HepG2 (cell line): ENCODE data around the gene BUB1B. TPM values are rescaled to one million over a fixed set of nuclear protein-coding genes. Genes with fewer than 3 reads are reported as not detected.

ENCODE experiments used
- ATAC-seq: fragments of 200-7000 bp; cut with Tn5 transposase; 3 replicates; pipeline ENCODE4 v1.9.1; 2020; ENCODE audit warnings: mild to moderate bottlenecking, moderate library complexity
- BruUV-seq: library from RNA; stranded (reverse); fragments of 400-500 nt; replicated peaks from 2 replicates; lab custom pipeline; 2021; lab: Mats Ljungman, UMichigan
- CTCF ChIA-PET: fragments of 300-600 bp; formaldehyde crosslinking; extraction: SDS; loops from one replicate; lab custom pipeline; 2021; ENCODE audit warnings: low total read pairs, inconsistent platforms, low intra/inter-chr PET ratio; lab: Yijun Ruan, JAX
- POLR2A ChIA-PET: fragments of 350-600 bp; sonication (Branson Sonifier 250); formaldehyde crosslinking; loops from one replicate; lab custom pipeline; 2020; ENCODE audit warnings: antibody characterized with exemption, inconsistent platforms; lab: Yijun Ruan, JAX
- DNase-seq: peaks from one replicate; pipeline ENCODE4 v3.0.0-alpha.2; 2015; ENCODE audit warnings: low spot score
- FAIRE-seq: peaks from 3 replicates; lab custom pipeline; 2011; peaks lifted over from hg19 to GRCh38; lab: Jason Lieb, UNC
- H2AFZ ChIP-seq: one replicate; pipeline ENCODE4 v1.6.1; 2011; ENCODE audit warnings: low read length, inconsistent platforms
- H3K27ac ChIP-seq: fragments of 300-600 bp; 3 replicates; pipeline ENCODE4 v1.8.0; 2011; ENCODE audit warnings: mixed run types, mild to moderate bottlenecking, mixed read lengths, low read length, inconsistent platforms; ENCODE audit not compliant: insufficient read depth; ENCODE audit errors: extremely low read length
- H3K27me3 ChIP-seq, 2 experiments: fragments of 200-600 bp in 1 of 2; 2 replicates in 1 of 2; 3 replicates in 1 of 2; pipeline versions ENCODE4 v1.6.0 to v1.8.0; 2011; ENCODE audit warnings: low read length in 2 of 2, mild to moderate bottlenecking in 2 of 2, moderate library complexity in 2 of 2, inconsistent platforms in 1 of 2; ENCODE audit not compliant: insufficient read depth in 2 of 2, control insufficient read depth in 1 of 2
- H3K36me3 ChIP-seq, 2 experiments: fragments of 200-600 bp in 1 of 2; replicated peaks in 1 of 2; 2 replicates in 1 of 2; 3 replicates in 1 of 2; pipeline versions ENCODE4 v1.5.1 to v1.8.0; 2011; ENCODE audit warnings: low read length in 2 of 2, inconsistent platforms in 1 of 2; ENCODE audit not compliant: insufficient read depth in 2 of 2, control insufficient read depth in 1 of 2
- H3K4me1 ChIP-seq: 2 replicates; pipeline ENCODE4 v1.5.1; 2012; ENCODE audit warnings: low read length, inconsistent platforms; ENCODE audit not compliant: insufficient read depth
- H3K4me2 ChIP-seq: 2 replicates; pipeline ENCODE4 v1.6.0; 2011; ENCODE audit warnings: low read depth, low read length, inconsistent platforms
- H3K4me3 ChIP-seq, 3 experiments: fragments of 200-600 bp in 1 of 3; sonication (generic), shearing (Covaris generic) in 1 of 3; replicated peaks in 1 of 3; 2 replicates each; pipeline ENCODE4 v1.5.1; 2011 to 2016; ENCODE audit warnings: low read length in 3 of 3, inconsistent platforms in 2 of 3, low read depth in 2 of 3, mild to moderate bottlenecking in 2 of 3, control low read depth in 1 of 3, mixed read lengths in 1 of 3; ENCODE audit not compliant: insufficient read depth in 1 of 3
- H3K79me2 ChIP-seq: one replicate; pipeline ENCODE4 v1.6.1; 2011; ENCODE audit warnings: low read length, inconsistent platforms; ENCODE audit not compliant: insufficient read depth
- H3K9ac ChIP-seq: 2 replicates; pipeline ENCODE4 v1.6.0; 2011; ENCODE audit warnings: mild to moderate bottlenecking, low read depth, low read length, inconsistent platforms; ENCODE audit not compliant: insufficient read depth
- H3K9me3 ChIP-seq: 2 replicates; pipeline ENCODE4 v1.5.1; 2012; ENCODE audit warnings: mild to moderate bottlenecking, low read length
- H4K20me1 ChIP-seq: 2 replicates; pipeline ENCODE4 v1.6.0; 2011; ENCODE audit warnings: inconsistent platforms, mild to moderate bottlenecking, low read length, moderate library complexity; ENCODE audit not compliant: insufficient read depth
- CERS6 ChIP-seq: sonication (generic); formaldehyde crosslinking; IDR thresholded peaks from 2 replicates; pipeline ENCODE4 v1.5.0; 2020; ENCODE audit warnings: missing genetic modification reagents
- GPN1 ChIP-seq: sonication (generic); formaldehyde crosslinking; IDR thresholded peaks from 2 replicates; pipeline ENCODE4 v1.5.1; 2020; ENCODE audit warnings: missing genetic modification reagents, borderline replicate concordance
- POGK ChIP-seq: sonication (generic); formaldehyde crosslinking; conservative IDR thresholded peaks from 2 replicates; pipeline ENCODE4 v1.8.0; 2022; ENCODE audit warnings: mild to moderate bottlenecking, moderate library complexity, missing genetic modification reagents
- PRPF4 ChIP-seq: fragments of 200-400 bp; formaldehyde crosslinking; IDR thresholded peaks from 2 replicates; pipeline ENCODE4 v1.6.1; 2016; ENCODE audit warnings: low read length, low read depth; ENCODE audit not compliant: poor library complexity, severe bottlenecking
- RBAK ChIP-seq: sonication (generic); formaldehyde crosslinking; IDR thresholded peaks from 2 replicates; pipeline ENCODE4 v1.5.1; 2020; ENCODE audit warnings: mild to moderate bottlenecking, missing genetic modification reagents
- SNAPC5 ChIP-seq: sonication (generic); formaldehyde crosslinking; IDR thresholded peaks from 2 replicates; pipeline ENCODE4 v1.8.1; 2023; ENCODE audit warnings: mild to moderate bottlenecking, missing genetic modification reagents, borderline replicate concordance
- THAP11 ChIP-seq: IDR thresholded peaks from 2 replicates; pipeline ENCODE4 v1.6.1; 2016; ENCODE audit warnings: missing biosample characterization, missing genetic modification reagents
- ZZZ3 ChIP-seq: sonication (generic); formaldehyde crosslinking; IDR thresholded peaks from 2 replicates; pipeline ENCODE4 v1.4.0; 2020; ENCODE audit warnings: missing genetic modification reagents, mild to moderate bottlenecking, borderline replicate concordance
- WGBS: methylation state at CpG from one replicate; pipeline ENCODE4 v1.1.6; 2017; ENCODE audit warnings: low lambda C conversion rate; 5-methylcytosine and 5-hydroxymethylcytosine counted together
- in situ Hi-C: cut with HindIII; loops from 2 replicates; pipeline ENCODE4 v1.10.0; 2017; ENCODE audit warnings: low pct_unique_long_range_greater_than_20kb; ENCODE audit not compliant: extremely low pct_ligation_motif_present
- intact Hi-C: fragments of 100-400 bp; cut with micrococcal nuclease; formaldehyde crosslinking; loops from one replicate; pipeline ENCODE4 v1.10.0; 2022; ENCODE audit not compliant: unreplicated experiment
- polyA plus RNA-seq, 8 experiments: library from polyadenylated mRNA; depleted of rRNA in 3 of 8; stranded (reverse) in 7 of 8; unstranded in 1 of 8; fragments of >200 nt; fragmentation: Illumina TruSeq in 4 of 8; extraction: Trizol in 4 of 8; gene quantifications; 2 replicates each; pipeline versions ENCODE4 v1.2.1 to v1.2.3, GENCODE V29; 2011 to 2016; ENCODE audit warnings: low read depth in 4 of 8, missing spikeins in 1 of 8, mixed read lengths in 1 of 8; ENCODE audit not compliant: insufficient read depth in 1 of 8
- total RNA-seq, 5 experiments: library from RNA; depleted of rRNA; stranded (reverse); fragments of >200 nt; fragmentation: Illumina TruSeq; extraction: Trizol; gene quantifications; 2 replicates each; pipeline ENCODE4 v1.2.3, GENCODE V29; 2016; ENCODE audit warnings: low read depth in 1 of 5

Gene BUB1B
- total and polyA plus RNA-seq, 2 of the 13 experiments (the other 11 are each of a cell fraction or from before 2014, with no cell fraction given) = 26.2 to 63.5 TPM

GRCh38 chr15:40229316-40229715 is 68.4 kb downstream of the BUB1B start:
- ATAC-seq (no peak), DNase-seq (no peak), FAIRE-seq (no peak)
- Histone ChIP-seq H3K27ac (no peak overlapping the region), H3K4me2 (no peak overlapping the region), H3K79me2 (no peaks in the 10 kb centered on the region), H3K9me3 (no peaks in the 10 kb centered on the region), H3K36me3 (peaks cover 0 to 3% of the 10 kb centered on the region in 2 experiments; a peak in 2 of 5 replicates), H4K20me1 (no peaks in the 10 kb centered on the region), H3K4me3 (no peak overlapping the region), H3K9ac (no peak overlapping the region), H2AFZ (no peak overlapping the region), H3K4me1 (no peaks in the 10 kb centered on the region), H3K27me3 (no peaks in the 10 kb centered on the region)
- TF ChIP-seq ZZZ3 (CRISPR knock-in tag) = no peak
- TF ChIP-seq CERS6 (CRISPR knock-in tag) = no peak
- TF ChIP-seq THAP11 (CRISPR knock-in tag) = no peak
- no peak for TF ChIP-seq SNAPC5 (CRISPR knock-in tag)
- TF ChIP-seq POGK = no peak
- TF ChIP-seq RBAK (CRISPR knock-in tag) = no peak
- no peak for TF ChIP-seq GPN1 (CRISPR knock-in tag)
- no peak for TF ChIP-seq PRPF4
- in situ Hi-C loops = no loop called here
- BruUV-seq = no TSS peak
- ChIA-PET POLR2A (no interaction called here), CTCF (no interaction called here)
- intact Hi-C loops = no loop called here
- WGBS = 99% methylated on average over 5 of the region's 5 CpGs
